ENCODE data around the gene ELN.

DNA sequence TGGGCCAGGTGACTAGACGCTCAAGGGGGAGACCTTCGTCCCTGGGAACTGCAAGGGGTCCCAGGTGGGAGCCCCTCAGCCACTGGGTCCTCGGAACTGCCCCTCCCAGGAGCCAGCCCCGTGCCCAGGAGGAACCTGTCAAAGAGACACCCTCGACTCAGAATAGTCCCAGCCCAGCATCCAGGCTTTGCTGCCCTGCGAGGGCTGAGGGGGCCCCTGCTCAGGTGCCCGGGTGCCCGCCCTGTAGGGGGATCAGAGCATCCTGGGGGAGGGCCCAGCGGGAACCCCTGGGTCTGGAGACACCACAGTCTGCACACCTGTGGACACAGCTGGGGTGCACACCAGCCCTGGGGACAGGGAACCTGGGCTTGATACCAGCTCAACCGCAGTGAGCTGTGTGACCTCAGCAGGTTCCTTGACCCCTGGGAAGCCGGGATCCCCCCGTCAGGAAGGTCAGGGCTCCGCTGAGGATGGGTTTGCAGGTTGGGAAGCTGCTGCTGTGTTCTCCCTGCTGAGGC is 407 bp downstream of the ELN start:
- TF ChIP-seq, protein P1, sequence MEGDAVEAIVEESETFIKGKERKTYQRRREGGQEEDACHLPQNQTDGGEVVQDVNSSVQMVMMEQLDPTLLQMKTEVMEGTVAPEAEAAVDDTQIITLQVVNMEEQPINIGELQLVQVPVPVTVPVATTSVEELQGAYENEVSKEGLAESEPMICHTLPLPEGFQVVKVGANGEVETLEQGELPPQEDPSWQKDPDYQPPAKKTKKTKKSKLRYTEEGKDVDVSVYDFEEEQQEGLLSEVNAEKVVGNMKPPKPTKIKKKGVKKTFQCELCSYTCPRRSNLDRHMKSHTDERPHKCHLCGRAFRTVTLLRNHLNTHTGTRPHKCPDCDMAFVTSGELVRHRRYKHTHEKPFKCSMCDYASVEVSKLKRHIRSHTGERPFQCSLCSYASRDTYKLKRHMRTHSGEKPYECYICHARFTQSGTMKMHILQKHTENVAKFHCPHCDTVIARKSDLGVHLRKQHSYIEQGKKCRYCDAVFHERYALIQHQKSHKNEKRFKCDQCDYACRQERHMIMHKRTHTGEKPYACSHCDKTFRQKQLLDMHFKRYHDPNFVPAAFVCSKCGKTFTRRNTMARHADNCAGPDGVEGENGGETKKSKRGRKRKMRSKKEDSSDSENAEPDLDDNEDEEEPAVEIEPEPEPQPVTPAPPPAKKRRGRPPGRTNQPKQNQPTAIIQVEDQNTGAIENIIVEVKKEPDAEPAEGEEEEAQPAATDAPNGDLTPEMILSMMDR (IDR thresholded peaks at IDR 0.05; ENCODE audit: low read depth, low read length): no peak
- no peak for TF ChIP-seq EZH2phosphoT487 (IDR thresholded peaks at IDR 0.05; ENCODE audit: low read depth)
